ENCODE data around the gene NOS3. TPM values are rescaled to one million over a fixed set of nuclear protein-coding genes. Genes with fewer than 3 reads are reported as not detected.

The NOS3 gene
- total and polyA plus RNA-seq, 2 of the 13 experiments (the other 11 are each of a cell fraction or from before 2014, with no cell fraction given), result 3.7 to 7.5 TPM

DNA sequence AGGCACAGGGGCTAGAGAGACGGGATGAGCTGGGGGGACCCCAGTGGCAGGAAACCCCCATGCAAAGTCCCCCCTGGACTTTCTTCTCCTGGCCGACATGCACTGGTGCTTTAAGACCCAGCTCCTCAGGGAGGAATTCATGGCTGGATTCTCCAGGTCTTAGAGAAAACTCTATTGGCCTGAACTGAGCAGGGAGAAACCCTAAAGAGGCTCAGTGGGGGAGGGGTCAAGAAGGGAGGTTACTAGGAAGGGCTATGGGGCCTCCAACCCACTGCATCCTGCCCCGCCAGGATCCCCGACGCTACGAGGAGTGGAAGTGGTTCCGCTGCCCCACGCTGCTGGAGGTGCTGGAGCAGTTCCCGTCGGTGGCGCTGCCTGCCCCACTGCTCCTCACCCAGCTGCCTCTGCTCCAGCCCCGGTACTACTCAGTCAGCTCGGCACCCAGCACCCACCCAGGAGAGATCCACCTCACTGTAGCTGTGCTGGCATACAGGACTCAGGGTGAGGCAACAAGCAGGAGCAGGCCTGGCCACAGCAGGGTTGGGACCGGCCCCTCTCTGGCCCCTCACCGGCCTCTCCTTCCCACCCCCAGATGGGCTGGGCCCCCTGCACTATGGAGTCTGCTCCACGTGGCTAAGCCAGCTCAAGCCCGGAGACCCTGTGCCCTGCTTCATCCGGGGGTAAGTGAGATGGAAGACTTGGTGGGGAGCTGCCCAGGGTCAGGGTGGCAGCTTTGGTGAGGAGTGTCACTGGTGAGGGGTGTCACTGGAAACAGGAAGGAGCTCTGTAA, 19.7 kb downstream of the NOS3 start (continued):
- TF ChIP-seq, protein P1, sequence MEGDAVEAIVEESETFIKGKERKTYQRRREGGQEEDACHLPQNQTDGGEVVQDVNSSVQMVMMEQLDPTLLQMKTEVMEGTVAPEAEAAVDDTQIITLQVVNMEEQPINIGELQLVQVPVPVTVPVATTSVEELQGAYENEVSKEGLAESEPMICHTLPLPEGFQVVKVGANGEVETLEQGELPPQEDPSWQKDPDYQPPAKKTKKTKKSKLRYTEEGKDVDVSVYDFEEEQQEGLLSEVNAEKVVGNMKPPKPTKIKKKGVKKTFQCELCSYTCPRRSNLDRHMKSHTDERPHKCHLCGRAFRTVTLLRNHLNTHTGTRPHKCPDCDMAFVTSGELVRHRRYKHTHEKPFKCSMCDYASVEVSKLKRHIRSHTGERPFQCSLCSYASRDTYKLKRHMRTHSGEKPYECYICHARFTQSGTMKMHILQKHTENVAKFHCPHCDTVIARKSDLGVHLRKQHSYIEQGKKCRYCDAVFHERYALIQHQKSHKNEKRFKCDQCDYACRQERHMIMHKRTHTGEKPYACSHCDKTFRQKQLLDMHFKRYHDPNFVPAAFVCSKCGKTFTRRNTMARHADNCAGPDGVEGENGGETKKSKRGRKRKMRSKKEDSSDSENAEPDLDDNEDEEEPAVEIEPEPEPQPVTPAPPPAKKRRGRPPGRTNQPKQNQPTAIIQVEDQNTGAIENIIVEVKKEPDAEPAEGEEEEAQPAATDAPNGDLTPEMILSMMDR (CRISPR knock-in tag; IDR thresholded peaks at IDR 0.05), result peak; percentile 23; the same call in 1 of the 2 replicates
- TF ChIP-seq AGO1 (IDR thresholded peaks at IDR 0.05; ENCODE audit: low read depth, low read length, poor library complexity, severe bottlenecking) (no peak), TAF1 (CRISPR knock-in tag; IDR thresholded peaks at IDR 0.05) (peak; percentile 44; the same call in 1 of the 2 replicates), SIN3A (IDR thresholded peaks at IDR 0.05; ENCODE audit: borderline replicate concordance, low read depth, low read length) (no peak), ZNF354B (CRISPR knock-in tag; IDR thresholded peaks at IDR 0.05) (no peak), GLI4 (CRISPR knock-in tag; IDR thresholded peaks at IDR 0.05; ENCODE audit: borderline replicate concordance) (no peak), FOXO4 (CRISPR knock-in tag; conservative IDR thresholded peaks at IDR 0.05) (no peak), ZFP90 (CRISPR knock-in tag; IDR thresholded peaks at IDR 0.05; ENCODE audit: borderline replicate concordance) (0 out of 2 replicates have a peak, but pooled peaks have one; percentile 48), ZC3H13 (CRISPR knock-in tag; IDR thresholded peaks at IDR 0.05) (no peak), SMARCC2 (IDR thresholded peaks at IDR 0.05) (no peak), ZNF275 (CRISPR knock-in tag; IDR thresholded peaks at IDR 0.05; ENCODE audit: borderline replicate concordance) (no peak), ZNF234 (CRISPR knock-in tag; conservative IDR thresholded peaks at IDR 0.05) (no peak), ZFP36L1 (CRISPR knock-in tag; IDR thresholded peaks at IDR 0.05) (no peak), ZNF775 (CRISPR knock-in tag; IDR thresholded peaks at IDR 0.05; ENCODE audit: borderline replicate concordance) (no peak), POGK (CRISPR knock-in tag; conservative IDR thresholded peaks at IDR 0.05) (no peak), PHB2 (IDR thresholded peaks at IDR 0.05; ENCODE audit: partially characterized antibody) (no peak), HNRNPL (IDR thresholded peaks at IDR 0.05; ENCODE audit: low read depth, low read length) (0 out of 2 replicates have a peak, but pooled peaks have one; percentile 60), ZSCAN31 (CRISPR knock-in tag; IDR thresholded peaks at IDR 0.05; ENCODE audit: low read depth) (peak; percentile 9; the same call in 1 of the 2 replicates)
- TF ChIP-seq, protein P2, sequence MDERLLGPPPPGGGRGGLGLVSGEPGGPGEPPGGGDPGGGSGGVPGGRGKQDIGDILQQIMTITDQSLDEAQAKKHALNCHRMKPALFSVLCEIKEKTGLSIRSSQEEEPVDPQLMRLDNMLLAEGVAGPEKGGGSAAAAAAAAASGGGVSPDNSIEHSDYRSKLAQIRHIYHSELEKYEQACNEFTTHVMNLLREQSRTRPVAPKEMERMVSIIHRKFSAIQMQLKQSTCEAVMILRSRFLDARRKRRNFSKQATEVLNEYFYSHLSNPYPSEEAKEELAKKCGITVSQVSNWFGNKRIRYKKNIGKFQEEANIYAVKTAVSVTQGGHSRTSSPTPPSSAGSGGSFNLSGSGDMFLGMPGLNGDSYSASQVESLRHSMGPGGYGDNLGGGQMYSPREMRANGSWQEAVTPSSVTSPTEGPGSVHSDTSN (CRISPR knock-in tag; IDR thresholded peaks at IDR 0.05), result no peak
